D721Med (cell line): ENCODE data around the gene PADI4.
"Not testable (repeated sequence)": the region's sequence is repeated elsewhere in the genome, so short reads cannot be mapped to it uniquely, and the experiment has no call there.

Experiments used
- DNase-seq: peaks from one replicate; pipeline ENCODE4 v3.0.0; 2011; ENCODE audit warnings: low spot score; ENCODE audit not compliant: insufficient read length
- FAIRE-seq: peaks from 2 replicates; lab custom pipeline; 2011; peaks lifted over from hg19 to GRCh38; lab: Jason Lieb, UNC
- CTCF ChIP-seq: IDR thresholded peaks from 2 replicates; pipeline ENCODE4 v1.5.1; 2012; ENCODE audit warnings: mild to moderate bottlenecking, control low read depth; ENCODE audit not compliant: insufficient read depth; ENCODE audit errors: missing control alignments

PADI4 gene

GRCh38 chr1:17338706-17339493 is 30.9 kb downstream of the PADI4 start:
- FAIRE-seq = no peak
- peak; percentile 10 for TF ChIP-seq CTCF
- no peak for DNase-seq

GRCh38 chr1:17339521-17339920 is 31.5 kb downstream of the PADI4 start:
- no peak for TF ChIP-seq CTCF
- DNase-seq (no peak), FAIRE-seq (no peak)

- no peak for FAIRE-seq
- no peak for TF ChIP-seq CTCF
- DNase-seq = no peak
These were observed 32.4 kb downstream of the PADI4 start for GRCh38 chr1:17340358-17340757.

GRCh38 chr1:17342014-17342441 is 34.0 kb downstream of the PADI4 start:
- no peak for FAIRE-seq
- TF ChIP-seq CTCF = no peak
- no peak for DNase-seq

GRCh38 chr1:17345506-17345905 is 37.5 kb downstream of the PADI4 start:
- DNase-seq, FAIRE-seq: not testable (repeated sequence)

- TF ChIP-seq CTCF = no peak
- DNase-seq = no peak
- FAIRE-seq = no peak
These were observed 38.2 kb downstream of the PADI4 start for GRCh38 chr1:17346046-17346789.

GRCh38 chr1:17347769-17348592 is 40.0 kb downstream of the PADI4 start:
- no peak for FAIRE-seq
- no peak for DNase-seq
- TF ChIP-seq CTCF = no peak
